Type B pancreatic cell (in vitro differentiated cells): ENCODE measurements around the gene SMAD7. TPM values are rescaled to one million over a fixed set of nuclear protein-coding genes. Genes with fewer than 3 reads are reported as not detected.

Experiments used
- DNase-seq: peaks from one replicate; pipeline ENCODE4 v3.0.0; 2021; ENCODE audit warnings: mixed read lengths; ENCODE audit not compliant: unreplicated experiment; ENCODE audit errors: extremely low spot score
- H3K27ac Mint-ChIP-seq: 2 replicates; pipeline ENCODE4 v1.8.0; 2021; ENCODE audit warnings: mild to moderate bottlenecking, mixed read lengths
- H3K27me3 Mint-ChIP-seq: 2 replicates; pipeline ENCODE4 v1.8.0; 2021; ENCODE audit warnings: mixed read lengths
- H3K36me3 Mint-ChIP-seq: 2 replicates; pipeline ENCODE4 v1.8.0; 2021; ENCODE audit warnings: mixed read lengths
- H3K4me1 Mint-ChIP-seq: one replicate; pipeline ENCODE4 v1.8.0; 2021; ENCODE audit warnings: mixed read lengths; ENCODE audit not compliant: unreplicated experiment
- H3K4me3 Mint-ChIP-seq: 2 replicates; pipeline ENCODE4 v1.8.0; 2021; ENCODE audit warnings: mild to moderate bottlenecking, mixed read lengths
- H3K9me3 Mint-ChIP-seq: 2 replicates; pipeline ENCODE4 v1.8.0; 2021; ENCODE audit warnings: mixed read lengths
- CTCF ChIP-seq: fragments of 200-600 bp; sonication (generic); conservative IDR thresholded peaks from 2 replicates; pipeline ENCODE4 v1.5.0; 2021; ENCODE audit warnings: antibody characterized with exemption, mild to moderate bottlenecking
- total RNA-seq: library from RNA; stranded (reverse); gene quantifications from 2 replicates; pipeline ENCODE4 v1.2.1, GENCODE V29; 2021; ENCODE audit warnings: low replicate concordance

Gene SMAD7
- total RNA-seq, 1 donor from 2014 or later = 17.8 TPM

GRCh38 chr18:48939205-48940097, 11.3 kb downstream of the SMAD7 start:
- no peak for DNase-seq
- peaks cover 84% of the 10 kb centered on the region for H3K4me1 Mint-ChIP-seq
- H3K9me3 Mint-ChIP-seq = no peaks in the 10 kb centered on the region
- peaks cover 30% of the 10 kb centered on the region for H3K36me3 Mint-ChIP-seq
- peak overlapping the region; percentile 92 for H3K27ac Mint-ChIP-seq
- no peaks in the 10 kb centered on the region for H3K27me3 Mint-ChIP-seq
- peak overlapping the region; percentile 78 for H3K4me3 Mint-ChIP-seq
- no peak for TF ChIP-seq CTCF

GRCh38 chr18:48938827-48939204, 11.9 kb downstream of the SMAD7 start:
- Mint-ChIP-seq H3K9me3 (no peaks in the 10 kb centered on the region), H3K4me3 (peak overlapping the region; percentile 75), H3K27me3 (no peaks in the 10 kb centered on the region), H3K4me1 (peaks cover 83% of the 10 kb centered on the region), H3K36me3 (peaks cover 27% of the 10 kb centered on the region), H3K27ac (peak overlapping the region; percentile 92)
- TF ChIP-seq CTCF = no peak
- no peak for DNase-seq

GRCh38 chr18:48937869-48938750, 12.7 kb downstream of the SMAD7 start:
- peak; percentile 18 for TF ChIP-seq CTCF
- no peak for DNase-seq
- Mint-ChIP-seq H3K27ac (peak overlapping the region; percentile 92), H3K27me3 (no peaks in the 10 kb centered on the region), H3K36me3 (peaks cover 21% of the 10 kb centered on the region), H3K4me1 (peaks cover 80% of the 10 kb centered on the region), H3K9me3 (no peaks in the 10 kb centered on the region), H3K4me3 (peak overlapping the region; percentile 75)

- no peaks in the 10 kb centered on the region for H3K9me3 Mint-ChIP-seq
- peak overlapping the region; percentile 42 for H3K4me3 Mint-ChIP-seq
- H3K36me3 Mint-ChIP-seq = peaks cover 21% of the 10 kb centered on the region
- no peaks in the 10 kb centered on the region for H3K27me3 Mint-ChIP-seq
- peak overlapping the region; percentile 82 for H3K27ac Mint-ChIP-seq
- H3K4me1 Mint-ChIP-seq = peaks cover 82% of the 10 kb centered on the region
- no peak for TF ChIP-seq CTCF
- DNase-seq = no peak
Observed at GRCh38 chr18:48935433-48935774, 15.4 kb downstream of the SMAD7 start.

- no peak for DNase-seq
- Mint-ChIP-seq H3K4me1 (peaks cover 82% of the 10 kb centered on the region), H3K4me3 (peak overlapping the region; percentile 42), H3K27me3 (no peaks in the 10 kb centered on the region), H3K27ac (peak overlapping the region; percentile 82), H3K36me3 (peaks cover 21% of the 10 kb centered on the region), H3K9me3 (no peaks in the 10 kb centered on the region)
- TF ChIP-seq CTCF = no peak
Observed at GRCh38 chr18:48934723-48935432, 15.9 kb downstream of the SMAD7 start.
